Skeletal muscle tissue (tissue), 4 donors: ENCODE data around the gene PARP3. TPM values are rescaled to one million over a fixed set of nuclear protein-coding genes. Genes with fewer than 3 reads are reported as not detected.
"Not testable (repeated sequence)": the region's sequence is repeated elsewhere in the genome, so short reads cannot be mapped to it uniquely, and the experiment has no call there.

Experiments
- H3K27ac ChIP-seq: one replicate; pipeline ENCODE4 v1.7.0; 2013; ENCODE audit warnings: mild to moderate bottlenecking, low read depth, low read length, inconsistent platforms
- H3K27me3 ChIP-seq, 3 donors: one replicate each; pipeline ENCODE4 v1.7.0; 2013; ENCODE audit warnings: low read length in 3 of 3; ENCODE audit not compliant: control insufficient read depth in 3 of 3, insufficient read depth in 3 of 3
- H3K36me3 ChIP-seq, 3 donors: one replicate each; pipeline ENCODE4 v1.7.0; 2013; ENCODE audit warnings: low read length in 3 of 3; ENCODE audit not compliant: control insufficient read depth in 3 of 3, insufficient read depth in 3 of 3
- H3K4me1 ChIP-seq, 3 donors: one replicate each; pipeline ENCODE4 v1.7.0; 2013; ENCODE audit warnings: low read length in 3 of 3, mild to moderate bottlenecking in 3 of 3; ENCODE audit not compliant: control insufficient read depth in 3 of 3, insufficient read depth in 3 of 3
- H3K4me3 ChIP-seq, 3 donors: one replicate each; pipeline ENCODE4 v1.7.0; 2013; ENCODE audit warnings: low read length in 3 of 3
- H3K9ac ChIP-seq, 3 donors: one replicate each; pipeline ENCODE4 v1.7.0; 2013; ENCODE audit warnings: low read length in 3 of 3, mild to moderate bottlenecking in 3 of 3, moderate library complexity in 2 of 3, low read depth in 1 of 3
- H3K9me3 ChIP-seq, 3 donors: one replicate each; pipeline ENCODE4 v1.7.0; 2013; ENCODE audit warnings: low read length in 3 of 3; ENCODE audit not compliant: control insufficient read depth in 3 of 3
- total RNA-seq: library from RNA; depleted of rRNA; stranded (reverse); fragments of >200 nt; gene quantifications from one replicate; pipeline ENCODE4 v1.2.3, GENCODE V29; 2014
- donor health status: Osteomylitis.

PARP3 gene
- total RNA-seq, 1 donor from 2014 or later = 6.3 TPM

- H3K9ac ChIP-seq = no peak overlapping the region
- H3K27ac ChIP-seq = no peak overlapping the region
- H3K27me3 ChIP-seq = no peaks in the 10 kb centered on the region
- no peak overlapping the region for H3K4me3 ChIP-seq
- H3K9me3 ChIP-seq = no peaks in the 10 kb centered on the region
- H3K36me3 ChIP-seq = no peaks in the 10 kb centered on the region
- no peaks in the 10 kb centered on the region for H3K4me1 ChIP-seq
Observed at GRCh38 chr3:51916418-51916817, 25.7 kb upstream of the PARP3 start.

GRCh38 chr3:51921081-51921578, 21.0 kb upstream of the PARP3 start:
- Histone ChIP-seq H3K9me3 (no peaks in the 10 kb centered on the region), H3K36me3 (no peaks in the 10 kb centered on the region), H3K27me3 (no peaks in the 10 kb centered on the region), H3K4me3 (no peak overlapping the region), H3K4me1 (peaks cover 0 to under 1% (median 0%) of the 10 kb centered on the region in 3 donors), H3K27ac (no peak overlapping the region), H3K9ac (no peak overlapping the region)

GRCh38 chr3:51927061-51927977, 14.8 kb upstream of the PARP3 start:
- Histone ChIP-seq H3K27me3 (no peaks in the 10 kb centered on the region), H3K27ac (no peak overlapping the region), H3K4me3 (no peak overlapping the region), H3K4me1 (peaks cover 0 to 2% (median 0%) of the 10 kb centered on the region in 3 donors), H3K9ac (no peak overlapping the region), H3K36me3 (peaks cover 0 to 4% (median 0%) of the 10 kb centered on the region in 3 donors), H3K9me3 (no peaks in the 10 kb centered on the region)

GRCh38 chr3:51928438-51928837, 13.7 kb upstream of the PARP3 start:
- H3K9ac ChIP-seq = no peak overlapping the region
- H3K36me3 ChIP-seq = peaks cover 10 to 14% (median 11%) of the 10 kb centered on the region in 3 donors
- no peak overlapping the region for H3K4me3 ChIP-seq
- no peaks in the 10 kb centered on the region for H3K27me3 ChIP-seq
- no peak overlapping the region for H3K27ac ChIP-seq
- peaks cover 0 to 2% (median 0%) of the 10 kb centered on the region in 3 donors for H3K4me1 ChIP-seq
- no peaks in the 10 kb centered on the region for H3K9me3 ChIP-seq

GRCh38 chr3:51928981-51929380, 13.2 kb upstream of the PARP3 start:
- not testable (repeated sequence) for H3K4me1 ChIP-seq, H3K9ac ChIP-seq, H3K9me3 ChIP-seq, H3K4me3 ChIP-seq, H3K27ac ChIP-seq, H3K27me3 ChIP-seq
- peaks cover 15 to 19% (median 15%) of the 10 kb centered on the region in 3 donors for H3K36me3 ChIP-seq

DNA sequence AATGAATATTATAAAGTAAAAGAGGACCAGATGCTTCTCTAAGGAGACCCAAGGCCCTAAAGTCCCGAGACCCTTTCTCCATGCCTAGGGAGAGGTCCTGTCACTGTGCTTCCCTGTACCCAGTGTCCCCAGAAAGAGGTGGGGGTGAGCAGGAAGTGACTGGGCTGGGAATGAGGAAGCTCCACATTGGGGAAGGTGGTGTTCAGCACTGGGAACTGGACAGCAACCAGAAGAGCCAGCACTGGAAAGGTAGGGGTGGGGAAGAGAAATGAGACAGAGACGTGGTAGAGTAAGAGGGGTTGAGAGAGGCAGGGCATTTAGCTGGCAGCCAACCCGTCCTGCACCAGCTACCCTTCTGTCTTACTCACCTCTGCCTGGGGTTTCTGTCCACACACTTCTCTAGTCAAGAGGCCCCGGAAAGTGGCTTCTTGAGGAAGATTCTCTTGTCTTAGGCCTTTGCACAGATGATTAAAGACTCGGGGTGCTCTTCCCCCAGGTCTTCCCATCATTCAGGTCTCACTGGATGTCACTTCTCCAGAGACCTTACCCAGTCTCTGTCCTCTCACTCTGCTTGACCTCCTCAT, 12.7 kb upstream of the PARP3 start:
- Histone ChIP-seq H3K27ac (no peak overlapping the region), H3K9ac (no peak overlapping the region), H3K27me3 (no peaks in the 10 kb centered on the region), H3K4me1 (peaks cover 0 to 2% (median 0%) of the 10 kb centered on the region in 3 donors), H3K4me3 (no peak overlapping the region), H3K36me3 (peaks cover 20 to 25% (median 20%) of the 10 kb centered on the region in 3 donors), H3K9me3 (no peaks in the 10 kb centered on the region)

- Histone ChIP-seq H3K27me3 (no peaks in the 10 kb centered on the region), H3K4me3 (no peak overlapping the region), H3K36me3 (peaks cover 28 to 34% (median 28%) of the 10 kb centered on the region in 3 donors), H3K9me3 (no peaks in the 10 kb centered on the region), H3K4me1 (peaks cover 0 to 2% (median 0%) of the 10 kb centered on the region in 3 donors), H3K9ac (no peak overlapping the region), H3K27ac (no peak overlapping the region)
Observed at GRCh38 chr3:51930439-51930838, 11.7 kb upstream of the PARP3 start.

DNA sequence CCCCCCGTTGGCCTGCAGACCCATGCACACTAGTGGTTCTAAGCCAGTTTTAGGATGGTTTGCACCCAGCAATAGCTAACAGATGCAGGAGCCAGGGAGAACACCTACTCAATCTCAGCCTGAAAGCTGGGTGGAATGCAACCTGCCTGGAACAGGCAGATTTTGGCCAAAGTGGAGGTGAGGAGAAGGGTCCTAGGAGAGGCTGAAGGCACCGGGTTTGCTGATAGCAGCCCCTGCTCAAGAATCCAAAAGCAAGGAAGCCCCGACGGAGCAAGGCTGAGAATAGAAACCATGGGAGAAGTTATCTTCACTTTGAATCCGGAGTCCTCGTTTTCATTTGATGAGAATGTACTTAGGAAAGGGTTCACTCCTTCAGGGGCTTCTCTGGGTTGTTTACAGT, 10.4 kb upstream of the PARP3 start:
- Histone ChIP-seq H3K36me3 (peaks cover 39 to 46% (median 40%) of the 10 kb centered on the region in 3 donors), H3K4me1 (no peaks in the 10 kb centered on the region), H3K9me3 (no peaks in the 10 kb centered on the region), H3K27me3 (no peaks in the 10 kb centered on the region), H3K27ac (no peak overlapping the region), H3K4me3 (no peak overlapping the region), H3K9ac (no peak overlapping the region)

DNA sequence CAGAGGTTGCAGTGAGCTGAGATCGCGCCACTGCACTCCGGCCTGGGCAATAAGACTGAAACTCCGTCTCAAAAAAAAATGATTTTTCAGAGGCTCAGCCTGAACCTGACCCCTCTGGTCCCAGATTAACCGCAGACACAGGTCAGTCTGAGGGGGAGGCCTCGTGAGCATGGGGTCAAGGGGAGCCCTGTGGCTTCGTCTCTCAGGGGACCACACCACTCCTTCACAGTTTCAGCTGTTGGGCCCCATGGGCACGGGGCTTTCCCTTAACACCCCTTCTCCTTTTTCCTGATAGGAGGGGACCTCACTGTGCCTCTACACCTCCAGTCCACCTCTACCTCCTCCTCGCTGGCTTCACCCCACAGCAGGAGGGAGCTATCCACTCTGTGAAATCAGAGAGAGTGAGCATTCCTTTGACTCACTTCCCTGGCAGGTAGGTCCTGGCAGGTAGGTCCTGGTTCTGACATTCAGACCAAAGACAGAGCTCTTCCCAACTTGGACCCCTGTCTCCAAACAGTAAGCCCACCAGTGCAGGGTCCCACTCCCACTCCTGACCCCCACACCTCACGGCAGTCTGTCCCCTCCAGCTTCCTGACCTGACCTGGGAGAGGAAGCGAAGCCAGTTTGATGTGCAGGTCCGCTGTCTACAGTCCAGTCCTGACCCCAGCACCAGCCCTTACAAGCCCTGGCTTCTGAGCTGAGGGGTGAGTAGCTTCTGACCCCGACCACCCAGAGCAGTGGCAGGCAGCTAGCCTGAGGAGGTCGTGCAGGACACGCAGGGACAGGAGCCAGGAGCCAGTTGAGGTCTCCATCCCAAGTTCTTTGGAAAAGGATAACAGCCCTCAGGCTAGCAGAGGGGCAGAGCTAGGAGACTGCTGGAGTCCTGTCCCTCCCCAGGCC, 9.4 kb upstream of the PARP3 start:
- Histone ChIP-seq H3K9ac (no peak overlapping the region), H3K27me3 (no peaks in the 10 kb centered on the region), H3K4me1 (no peaks in the 10 kb centered on the region), H3K9me3 (no peaks in the 10 kb centered on the region), H3K36me3 (peaks cover 48 to 54% (median 49%) of the 10 kb centered on the region in 3 donors), H3K4me3 (no peak overlapping the region), H3K27ac (no peak overlapping the region)
